SH-SY5Y (cell line): ENCODE results near the gene FBXW4.

Source experiments
- GATA2 ChIP-seq: IDR thresholded peaks from 2 replicates; pipeline ENCODE4 v1.6.1; 2011; ENCODE audit warnings: mild to moderate bottlenecking, low read depth, low read length
- GATA3 ChIP-seq: IDR thresholded peaks from 2 replicates; pipeline ENCODE4 v1.6.1; 2011; ENCODE audit warnings: low read depth, mild to moderate bottlenecking, low read length, moderate library complexity

Gene FBXW4, protein sequence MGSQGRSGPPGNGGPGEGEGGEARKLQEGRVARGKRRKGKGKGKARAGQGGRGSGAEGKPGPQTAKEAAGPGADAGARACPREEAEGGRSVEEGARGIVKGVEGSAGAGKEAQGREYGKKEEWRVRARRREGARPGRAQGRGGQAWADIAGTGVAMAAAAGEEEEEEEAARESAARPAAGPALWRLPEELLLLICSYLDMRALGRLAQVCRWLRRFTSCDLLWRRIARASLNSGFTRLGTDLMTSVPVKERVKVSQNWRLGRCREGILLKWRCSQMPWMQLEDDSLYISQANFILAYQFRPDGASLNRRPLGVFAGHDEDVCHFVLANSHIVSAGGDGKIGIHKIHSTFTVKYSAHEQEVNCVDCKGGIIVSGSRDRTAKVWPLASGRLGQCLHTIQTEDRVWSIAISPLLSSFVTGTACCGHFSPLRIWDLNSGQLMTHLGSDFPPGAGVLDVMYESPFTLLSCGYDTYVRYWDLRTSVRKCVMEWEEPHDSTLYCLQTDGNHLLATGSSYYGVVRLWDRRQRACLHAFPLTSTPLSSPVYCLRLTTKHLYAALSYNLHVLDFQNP

GRCh38 chr10:101694674-101695403 is at the start of gene FBXW4:
Gene FBXW4, minus strand, starts transcription at chr10:101695170. Its CDS starts 65 bp downstream, at chr10:101695105.
- TF ChIP-seq GATA3 (no peak), GATA2 (no peak)

DNA sequence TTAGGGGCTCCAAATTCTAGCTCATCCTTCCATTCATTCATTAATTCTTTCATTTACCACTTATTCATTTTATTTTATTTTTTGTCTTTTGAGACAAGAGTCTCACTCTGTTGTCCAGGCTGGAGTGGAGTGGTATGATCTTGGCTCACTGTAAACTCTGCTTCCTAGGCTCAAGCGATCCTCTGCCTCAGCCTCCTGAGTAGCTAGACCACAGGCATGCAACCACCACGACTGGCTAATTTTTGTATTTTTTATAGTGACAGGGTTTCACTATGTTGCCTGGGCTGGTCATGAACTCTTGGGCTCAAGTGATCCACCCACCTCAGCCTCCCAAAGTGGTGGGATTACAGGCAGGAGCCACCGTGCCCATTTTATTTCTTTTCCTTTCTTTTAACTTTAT is 49.3 kb upstream of the FBXW4 start:
- no peak for TF ChIP-seq GATA2
- no peak for TF ChIP-seq GATA3

DNA sequence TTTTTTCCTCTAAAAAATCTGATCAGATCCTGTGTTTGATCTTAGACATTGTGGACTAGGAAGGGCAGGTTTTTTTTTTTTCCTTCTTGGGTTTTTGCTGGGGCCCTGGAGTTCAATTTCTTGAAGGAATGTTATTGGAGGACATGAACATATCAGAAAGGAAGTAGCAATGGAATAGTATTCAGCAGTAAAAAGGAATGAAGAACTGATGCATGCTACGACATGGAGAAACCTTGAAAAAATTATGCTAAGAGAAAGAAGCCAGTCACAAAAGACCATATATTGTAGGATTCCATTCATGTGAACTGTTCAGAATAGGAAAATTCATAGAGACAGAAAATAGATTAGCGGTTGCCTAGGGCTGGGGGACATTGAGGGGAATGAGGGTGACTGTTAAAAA is 47.0 kb upstream of the FBXW4 start:
- TF ChIP-seq GATA2: no peak
- no peak for TF ChIP-seq GATA3

GRCh38 chr10:101736666-101737065 is 41.7 kb upstream of the FBXW4 start:
- no peak for TF ChIP-seq GATA2
- no peak for TF ChIP-seq GATA3

DNA sequence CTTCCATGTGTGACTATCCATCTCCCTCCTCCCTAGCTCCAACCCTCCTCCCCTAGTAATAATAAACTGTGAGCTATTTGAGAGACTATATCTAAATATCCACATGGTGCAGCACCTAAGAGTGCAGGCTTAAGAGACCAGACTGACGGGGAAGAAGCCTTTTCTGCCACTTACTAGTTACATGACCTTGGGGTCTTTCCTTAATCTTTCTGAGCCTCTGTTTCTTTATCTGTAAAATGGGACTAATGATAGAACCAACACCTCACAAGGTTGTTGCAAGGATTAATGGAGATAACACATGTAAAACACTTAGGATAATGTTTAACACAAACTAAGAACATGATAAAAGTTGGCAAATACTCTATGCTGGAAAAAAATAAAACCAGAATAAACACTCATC is 37.1 kb upstream of the FBXW4 start:
- no peak for TF ChIP-seq GATA2
- TF ChIP-seq GATA3: no peak

DNA sequence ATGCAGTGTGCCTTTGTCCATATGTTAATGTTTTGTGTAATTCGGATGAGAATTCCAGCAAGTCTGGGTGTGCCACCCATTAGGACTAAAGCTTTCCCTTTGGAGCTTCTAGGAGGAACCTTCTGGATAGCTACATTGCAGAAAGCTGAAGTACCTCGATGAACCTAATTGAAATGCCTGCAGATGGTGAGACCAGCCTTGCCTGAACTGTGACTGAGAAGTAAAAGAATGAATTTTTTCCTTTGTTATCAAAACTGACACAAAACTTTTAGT is 31.1 kb upstream of the FBXW4 start:
- TF ChIP-seq GATA2 (no peak), GATA3 (no peak)

DNA sequence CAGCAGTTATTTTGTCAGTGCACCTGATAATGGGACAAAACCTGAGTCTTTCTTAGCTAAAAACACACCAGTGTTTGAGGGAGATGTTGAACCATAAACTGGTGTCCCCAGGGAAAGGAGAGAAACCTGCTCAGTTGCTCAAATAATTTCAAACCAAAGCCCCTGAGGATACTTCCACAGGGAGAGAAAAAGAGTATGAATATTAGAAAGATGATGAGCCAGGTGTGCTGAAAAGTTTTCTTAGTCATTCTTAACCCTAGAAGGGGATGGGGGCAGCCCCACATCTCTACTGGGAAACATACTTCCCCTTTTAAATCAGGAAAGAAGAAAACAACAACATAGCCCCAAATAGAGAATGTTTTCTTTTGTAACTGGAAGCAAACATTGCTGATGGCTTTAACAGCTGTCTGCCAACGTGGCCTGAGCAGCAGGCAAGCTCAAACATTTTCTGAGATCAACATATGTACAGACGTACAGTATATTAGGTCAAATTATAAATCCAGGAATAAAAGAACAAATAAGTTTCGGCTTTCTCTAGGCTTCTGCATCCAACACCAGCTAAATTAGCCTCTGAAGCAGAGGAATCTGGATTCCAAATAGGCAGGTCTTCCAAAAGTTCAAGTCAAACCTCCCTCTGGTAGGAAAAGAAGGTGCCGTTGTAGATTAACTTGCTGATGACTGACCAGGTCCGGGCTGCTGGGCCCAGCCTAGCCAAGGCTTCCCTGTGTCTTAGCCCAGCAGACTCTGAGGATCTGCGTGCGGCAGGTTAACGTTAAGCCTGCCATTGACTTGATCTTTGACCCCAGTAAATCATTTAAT is 30.5 kb upstream of the FBXW4 start:
- no peak for TF ChIP-seq GATA3
- TF ChIP-seq GATA2: no peak

- TF ChIP-seq GATA3: no peak
- no peak for TF ChIP-seq GATA2
Measured at GRCh38 chr10:101724446-101724845, 29.5 kb upstream of the FBXW4 start.

- TF ChIP-seq GATA3 (no peak), GATA2 (no peak)
Measured at GRCh38 chr10:101723176-101723575, 28.2 kb upstream of the FBXW4 start.

- TF ChIP-seq GATA3: no peak
- TF ChIP-seq GATA2: no peak
Measured at GRCh38 chr10:101721806-101722205, 26.8 kb upstream of the FBXW4 start.

GRCh38 chr10:101720606-101721230 is 25.7 kb upstream of the FBXW4 start:
- TF ChIP-seq GATA2: no peak
- no peak for TF ChIP-seq GATA3

DNA sequence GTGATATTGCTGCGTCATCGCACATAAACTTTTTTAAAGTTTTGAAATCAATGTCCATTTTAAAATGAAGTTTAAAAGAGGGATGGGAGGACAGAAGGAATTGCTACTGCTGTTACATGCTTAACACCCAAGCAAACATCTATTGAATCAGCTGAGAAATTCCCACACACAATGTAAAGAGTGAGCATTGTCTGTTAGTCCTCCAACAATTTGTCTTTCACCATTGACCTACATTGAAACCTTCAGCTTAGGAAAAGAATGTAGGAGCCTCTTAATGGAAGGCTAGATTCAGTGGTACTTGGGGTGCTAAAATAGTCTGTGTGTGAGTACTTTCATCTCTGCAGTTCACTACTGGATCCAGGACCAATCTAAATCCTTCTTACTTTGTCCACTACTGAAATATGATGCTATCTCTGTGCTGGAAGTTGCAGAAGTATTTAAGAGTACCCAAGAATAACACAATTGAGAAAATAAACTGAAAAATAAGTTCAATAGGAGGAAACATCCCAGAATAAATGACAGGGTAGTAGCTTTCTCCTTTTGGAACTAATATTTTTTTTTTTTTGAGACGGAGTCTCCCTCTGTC is 23.8 kb upstream of the FBXW4 start:
- no peak for TF ChIP-seq GATA3
- no peak for TF ChIP-seq GATA2

DNA sequence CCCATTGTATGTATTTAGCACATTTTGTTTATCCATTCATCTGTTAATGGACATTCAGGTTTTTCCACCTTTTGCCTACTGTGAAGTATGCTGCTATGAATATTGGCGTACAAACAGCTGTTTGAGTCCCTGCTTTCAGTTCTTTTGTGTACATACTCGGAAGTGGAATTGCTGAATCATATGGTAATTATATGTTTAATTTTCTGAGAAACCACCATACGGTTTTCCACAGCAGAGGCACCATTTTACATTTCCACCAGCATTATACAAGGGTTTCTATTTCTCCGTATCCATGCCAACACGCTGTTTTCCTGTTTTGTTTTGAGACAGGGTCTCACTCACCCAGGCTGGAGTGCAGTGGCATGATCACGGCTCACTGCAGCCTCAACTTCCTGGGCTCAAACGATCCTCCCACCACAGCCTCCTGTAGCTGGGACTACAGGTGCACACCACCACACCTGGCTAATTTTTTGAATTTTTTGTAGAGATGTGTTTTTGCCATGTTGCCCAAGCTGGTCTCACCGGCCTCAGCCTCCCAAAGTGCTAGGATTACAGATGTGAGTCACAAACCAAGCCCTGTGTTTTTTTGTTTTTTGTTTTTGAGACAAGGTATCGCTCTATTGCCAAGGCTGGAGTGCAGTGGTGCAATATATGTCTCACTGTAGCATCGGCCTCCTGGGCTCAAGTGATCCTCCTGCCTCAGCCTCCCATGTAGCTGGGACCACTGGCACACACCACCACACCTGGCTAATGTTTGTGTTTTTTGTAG is 22.1 kb upstream of the FBXW4 start:
- TF ChIP-seq GATA2 (no peak), GATA3 (no peak)

- no peak for TF ChIP-seq GATA3
- no peak for TF ChIP-seq GATA2
Measured at GRCh38 chr10:101712997-101713396, 18.0 kb upstream of the FBXW4 start.

DNA sequence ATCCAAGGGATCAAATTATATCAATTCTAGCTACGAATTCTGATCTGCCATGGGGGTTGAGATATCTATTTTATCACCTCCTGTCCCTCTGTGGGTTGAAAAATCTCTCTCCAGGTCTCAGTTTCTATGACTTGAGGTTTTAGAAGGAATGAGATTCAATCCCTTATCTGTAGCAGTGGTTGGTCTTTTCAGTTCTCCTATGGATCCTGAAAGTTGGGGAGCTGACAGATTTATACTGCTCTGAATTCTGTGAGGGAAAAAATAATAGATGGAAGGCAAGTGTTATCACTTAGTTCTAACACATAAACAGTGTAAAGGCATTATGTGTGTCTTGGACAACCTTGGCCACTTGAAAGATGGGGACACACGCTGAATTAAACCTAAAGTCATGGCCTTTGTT is 15.8 kb upstream of the FBXW4 start:
- TF ChIP-seq GATA2 (no peak), GATA3 (no peak)
